HCT116 (cell line): ENCODE data around the gene ERC2. TPM values are rescaled to one million over a fixed set of nuclear protein-coding genes. Genes with fewer than 3 reads are reported as not detected.

Experiments
- ATAC-seq: fragments of 200-7000 bp; cut with Tn5 transposase; 2 replicates; pipeline ENCODE4 v1.9.1; 2020; ENCODE audit warnings: mild to moderate bottlenecking, moderate library complexity
- BruUV-seq: library from RNA; stranded (reverse); fragments of 400-500 nt; replicated peaks from 2 replicates; lab custom pipeline; 2021; lab: Mats Ljungman, UMichigan
- CTCF ChIA-PET: fragments of 300-600 bp; sonication (Branson Sonifier 250); formaldehyde crosslinking; loops from one replicate; lab custom pipeline; 2021; ENCODE audit warnings: antibody characterized with exemption; lab: Charles Lee
- POLR2A ChIA-PET: fragments of 300-600, 350-600 bp; sonication (Branson Sonifier 250); formaldehyde crosslinking; loops from one replicate; lab custom pipeline; 2021; ENCODE audit warnings: antibody characterized with exemption; lab: Charles Lee
- RAD21 ChIA-PET, 2 experiments: fragments of 300-600 bp; sonication (Branson Sonifier 250); formaldehyde crosslinking; loops; one replicate each; lab custom pipeline; 2023; ENCODE audit warnings: low total read pairs in 2 of 2; ENCODE audit not compliant: uncharacterized antibody in 2 of 2, unreplicated experiment in 2 of 2, low non-redundant PET in 1 of 2; lab: Charles Lee
- DNase-seq: peaks from one replicate; pipeline ENCODE4 v3.0.0-alpha.2; 2010; ENCODE audit warnings: low read depth, low spot score
- H2AFZ ChIP-seq: fragments of 200-600 bp; shearing (Covaris generic), sonication (generic); 2 replicates; pipeline ENCODE4 v1.6.1; 2017; ENCODE audit warnings: low read depth, mixed run types, mixed read lengths, antibody characterized with exemption, low read length; ENCODE audit not compliant: poor library complexity, severe bottlenecking
- H3K27ac ChIP-seq: 2 replicates; pipeline ENCODE4 v1.5.1; 2012; ENCODE audit warnings: low read depth, low read length
- H3K27me3 ChIP-seq: fragments of 200-600 bp; sonication (generic); 2 replicates; pipeline ENCODE4 v1.6.1; 2016; ENCODE audit warnings: mixed run types, low read length, mixed read lengths; ENCODE audit not compliant: insufficient read depth
- H3K36me3 ChIP-seq, 2 experiments: fragments of 200-500 bp in 1 of 2; fragments of 200-600 bp in 1 of 2; sonication (Bioruptor generic) in 1 of 2; sonication (generic) in 1 of 2; 2 replicates each; pipeline versions ENCODE4 v1.5.1 to v1.6.1; 2014 to 2016; ENCODE audit warnings: low read length in 2 of 2, inconsistent platforms in 1 of 2, mixed read lengths in 1 of 2, mixed run types in 1 of 2; ENCODE audit not compliant: insufficient read depth in 2 of 2, control insufficient read depth in 1 of 2
- H3K4me1 ChIP-seq, 2 experiments: fragments of 200-600 bp in 1 of 2; sonication (generic) in 1 of 2; 2 replicates each; pipeline versions ENCODE4 v1.5.1 to v1.6.1; 2012 to 2017; ENCODE audit warnings: low read length in 2 of 2, inconsistent platforms in 1 of 2, mild to moderate bottlenecking in 1 of 2, mixed read lengths in 1 of 2, mixed run types in 1 of 2, moderate library complexity in 1 of 2; ENCODE audit not compliant: insufficient read depth in 2 of 2, control insufficient read depth in 1 of 2
- H3K4me2 ChIP-seq: fragments of 200-600 bp; sonication (generic); 2 replicates; pipeline ENCODE4 v1.6.1; 2017; ENCODE audit warnings: mixed run types, low read length, mixed read lengths
- H3K4me3 ChIP-seq, 2 experiments: fragments of 200-600 bp in 1 of 2; sonication (generic) in 1 of 2; replicated peaks in 1 of 2; 2 replicates each; pipeline ENCODE4 v1.5.1; 2011 to 2016; ENCODE audit warnings: low read length in 2 of 2, control low read depth in 1 of 2, low read depth in 1 of 2, mild to moderate bottlenecking in 1 of 2, mixed read lengths in 1 of 2, mixed run types in 1 of 2
- H3K79me2 ChIP-seq: fragments of 200-600 bp; sonication (generic); 2 replicates; pipeline ENCODE4 v1.6.1; 2017; ENCODE audit warnings: mild to moderate bottlenecking, mixed run types, low read length, moderate library complexity, mixed read lengths; ENCODE audit not compliant: insufficient read depth
- H3K9ac ChIP-seq: fragments of 200-600 bp; sonication (generic); 2 replicates; pipeline ENCODE4 v1.6.1; 2016; ENCODE audit warnings: low read length, mixed read lengths
- H3K9me2 ChIP-seq: fragments of 200-600 bp; sonication (generic), shearing (Covaris generic); 2 replicates; pipeline ENCODE4 v1.6.1; 2017; ENCODE audit warnings: mixed run types, mild to moderate bottlenecking, moderate library complexity; ENCODE audit not compliant: insufficient read depth
- H3K9me3 ChIP-seq, 2 experiments: fragments of 200-500 bp in 1 of 2; fragments of 200-600 bp in 1 of 2; sonication (Bioruptor generic) in 1 of 2; sonication (generic) in 1 of 2; 2 replicates each; pipeline ENCODE4 v1.6.1; 2014 to 2017; ENCODE audit warnings: low read length in 2 of 2, mixed read lengths in 2 of 2, inconsistent platforms in 1 of 2, low read depth in 1 of 2, mild to moderate bottlenecking in 1 of 2, mixed run types in 1 of 2, moderate library complexity in 1 of 2; ENCODE audit not compliant: control insufficient read depth in 1 of 2, insufficient read depth in 1 of 2
- H4K20me1 ChIP-seq: fragments of 200-600 bp; sonication (generic), shearing (Covaris generic); 2 replicates; pipeline ENCODE4 v1.6.1; 2017; ENCODE audit warnings: mixed run types, mild to moderate bottlenecking, moderate library complexity; ENCODE audit not compliant: insufficient read depth
- ATF3 ChIP-seq: IDR thresholded peaks from 2 replicates; pipeline ENCODE4 v1.6.1; 2012
- CBX3 ChIP-seq: IDR thresholded peaks from 2 replicates; pipeline ENCODE4 v1.6.1; 2012; ENCODE audit warnings: low read depth
- CEBPB ChIP-seq: IDR thresholded peaks from 2 replicates; pipeline ENCODE4 v1.6.1; 2012; ENCODE audit warnings: low read depth
- EGR1 ChIP-seq: IDR thresholded peaks from 2 replicates; pipeline ENCODE4 v1.6.1; 2012; ENCODE audit warnings: low read depth
- ELF1 ChIP-seq: IDR thresholded peaks from 2 replicates; pipeline ENCODE4 v1.6.1; 2012; ENCODE audit warnings: low read depth, borderline replicate concordance
- EZH2 ChIP-seq: fragments of 200-600 bp; sonication (generic); IDR thresholded peaks from 2 replicates; pipeline ENCODE4 v1.6.1; 2017; ENCODE audit warnings: antibody characterized with exemption, mixed run types
- JUND ChIP-seq: IDR thresholded peaks from 2 replicates; pipeline ENCODE4 v1.6.1; 2012
- MAX ChIP-seq: IDR thresholded peaks from 2 replicates; pipeline ENCODE4 v1.6.1; 2012
- POLR2A ChIP-seq: IDR thresholded peaks from 2 replicates; pipeline ENCODE4 v1.7.0; 2011; ENCODE audit warnings: borderline replicate concordance; ENCODE audit not compliant: insufficient read depth, insufficient read length; ENCODE audit errors: extremely low read depth
- SIN3A ChIP-seq: IDR thresholded peaks from 2 replicates; pipeline ENCODE4 v1.6.1; 2012; ENCODE audit warnings: low read depth
- SP1 ChIP-seq: IDR thresholded peaks from 2 replicates; pipeline ENCODE4 v1.6.1; 2012; ENCODE audit warnings: low read depth
- SRF ChIP-seq: IDR thresholded peaks from 2 replicates; pipeline ENCODE4 v1.6.1; 2012; ENCODE audit warnings: low read depth
- TCF7L2 ChIP-seq: IDR thresholded peaks from 2 replicates; pipeline ENCODE4 v1.7.0; 2011; ENCODE audit warnings: borderline replicate concordance, inconsistent platforms; ENCODE audit not compliant: insufficient read depth, insufficient read length; ENCODE audit errors: extremely low read depth
- YY1 ChIP-seq: IDR thresholded peaks from 2 replicates; pipeline ENCODE4 v1.6.1; 2011; ENCODE audit warnings: low read length, low read depth, moderate library complexity, mild to moderate bottlenecking; ENCODE audit not compliant: insufficient replicate concordance; ENCODE audit errors: extremely low read depth
- ZFX ChIP-seq: fragments of 450-650 bp; IDR thresholded peaks from 2 replicates; pipeline ENCODE4 v1.6.1; 2017
- ZNF274 ChIP-seq: fragments of 200-500 bp; sonication (Bioruptor generic); IDR thresholded peaks from 2 replicates; pipeline ENCODE4 v1.6.1; 2014; ENCODE audit warnings: mild to moderate bottlenecking, low read depth, low read length, inconsistent platforms
- intact Hi-C: fragments of 100-400 bp; cut with micrococcal nuclease; formaldehyde crosslinking; loops from 2 replicates; pipeline ENCODE4 v1.10.0; 2022
- total RNA-seq: library from RNA; stranded (reverse); gene quantifications from one replicate; pipeline ENCODE4 v1.2.1, GENCODE V29; 2021; ENCODE audit not compliant: unreplicated experiment
- TF ChIP-seq, protein P1 (sequence below), 3 experiments: fragments of 200-600 bp in 1 of 3; sonication (generic) in 1 of 3; IDR thresholded peaks in 2 of 3; conservative IDR thresholded peaks in 1 of 3; 2 replicates each; pipeline ENCODE4 v1.5.1; 2012 to 2017; ENCODE audit warnings: low read depth in 2 of 3, low read length in 2 of 3, antibody characterized with exemption in 1 of 3, borderline replicate concordance in 1 of 3, control low read depth in 1 of 3, mild to moderate bottlenecking in 1 of 3, mixed read lengths in 1 of 3, mixed run types in 1 of 3, moderate library complexity in 1 of 3; ENCODE audit not compliant: insufficient read depth in 1 of 3
- TF ChIP-seq, protein P2 (sequence below): IDR thresholded peaks from 2 replicates; pipeline ENCODE4 v1.6.1; 2011; ENCODE audit warnings: mild to moderate bottlenecking, low read length, moderate library complexity; ENCODE audit not compliant: insufficient replicate concordance; ENCODE audit errors: extremely low read depth

Gene ERC2
- total RNA-seq, 1 experiment from 2014 or later: not detected

DNA sequence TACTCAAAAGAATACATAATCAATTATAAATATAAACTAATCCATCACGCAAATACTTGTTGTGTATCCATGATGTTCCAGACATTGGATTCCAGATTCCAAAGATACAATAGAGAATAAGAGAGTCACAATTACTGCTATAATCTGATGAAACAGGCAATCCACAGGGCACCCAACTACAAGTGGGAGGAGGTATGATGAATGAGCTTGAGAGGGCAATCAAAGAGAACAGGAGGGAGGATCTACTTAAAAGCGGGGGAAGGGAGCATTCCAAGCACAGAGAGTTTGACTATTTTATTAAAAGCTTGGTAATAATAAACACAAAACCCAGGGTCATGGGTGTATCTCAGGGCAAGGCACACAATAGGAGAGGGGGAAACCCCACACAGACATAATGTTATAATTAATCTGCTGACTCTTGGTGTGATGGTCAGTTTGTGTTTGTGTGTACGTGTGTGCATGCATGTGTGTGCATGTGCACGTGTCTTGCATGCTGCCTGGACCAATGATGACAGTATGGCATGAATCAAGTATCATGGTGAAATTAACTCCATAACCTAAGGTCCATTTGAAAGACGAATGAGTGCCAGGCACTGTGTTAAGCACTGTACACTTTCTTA is 655.8 kb downstream of the ERC2 start:
- RAD21 ChIA-PET: no interaction called here
- no peaks in the 10 kb centered on the region for H3K9me2 ChIP-seq
- no peaks in the 10 kb centered on the region for H3K27me3 ChIP-seq
- ATAC-seq (no peak), DNase-seq (no peak)
- no peak overlapping the region for H3K4me2 ChIP-seq
- H2AFZ ChIP-seq: no peak overlapping the region
- intact Hi-C loops: no loop called here
- H3K36me3 ChIP-seq: no peaks in the 10 kb centered on the region
- no peaks in the 10 kb centered on the region; a peak in 2 of 4 replicates for H3K9me3 ChIP-seq
- no peaks in the 10 kb centered on the region for H4K20me1 ChIP-seq
- CTCF ChIA-PET: no interaction called here
- no TSS peak for BruUV-seq
- no peaks in the 10 kb centered on the region for H3K4me1 ChIP-seq
- no peaks in the 10 kb centered on the region for H3K79me2 ChIP-seq
- no peak overlapping the region for H3K4me3 ChIP-seq
- H3K9ac ChIP-seq: no peak overlapping the region
- POLR2A ChIA-PET: no interaction called here
- TF ChIP-seq, protein P1, sequence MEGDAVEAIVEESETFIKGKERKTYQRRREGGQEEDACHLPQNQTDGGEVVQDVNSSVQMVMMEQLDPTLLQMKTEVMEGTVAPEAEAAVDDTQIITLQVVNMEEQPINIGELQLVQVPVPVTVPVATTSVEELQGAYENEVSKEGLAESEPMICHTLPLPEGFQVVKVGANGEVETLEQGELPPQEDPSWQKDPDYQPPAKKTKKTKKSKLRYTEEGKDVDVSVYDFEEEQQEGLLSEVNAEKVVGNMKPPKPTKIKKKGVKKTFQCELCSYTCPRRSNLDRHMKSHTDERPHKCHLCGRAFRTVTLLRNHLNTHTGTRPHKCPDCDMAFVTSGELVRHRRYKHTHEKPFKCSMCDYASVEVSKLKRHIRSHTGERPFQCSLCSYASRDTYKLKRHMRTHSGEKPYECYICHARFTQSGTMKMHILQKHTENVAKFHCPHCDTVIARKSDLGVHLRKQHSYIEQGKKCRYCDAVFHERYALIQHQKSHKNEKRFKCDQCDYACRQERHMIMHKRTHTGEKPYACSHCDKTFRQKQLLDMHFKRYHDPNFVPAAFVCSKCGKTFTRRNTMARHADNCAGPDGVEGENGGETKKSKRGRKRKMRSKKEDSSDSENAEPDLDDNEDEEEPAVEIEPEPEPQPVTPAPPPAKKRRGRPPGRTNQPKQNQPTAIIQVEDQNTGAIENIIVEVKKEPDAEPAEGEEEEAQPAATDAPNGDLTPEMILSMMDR (IDR thresholded peaks at IDR 0.05 in 2 of 3, conservative IDR thresholded peaks at IDR 0.05 in 1 of 3; ENCODE audit: borderline replicate concordance in 1 of 3, insufficient read depth in 1 of 3, low read depth in 2 of 3, low read length in 2 of 3): no peak
- no peak overlapping the region for H3K27ac ChIP-seq

DNA sequence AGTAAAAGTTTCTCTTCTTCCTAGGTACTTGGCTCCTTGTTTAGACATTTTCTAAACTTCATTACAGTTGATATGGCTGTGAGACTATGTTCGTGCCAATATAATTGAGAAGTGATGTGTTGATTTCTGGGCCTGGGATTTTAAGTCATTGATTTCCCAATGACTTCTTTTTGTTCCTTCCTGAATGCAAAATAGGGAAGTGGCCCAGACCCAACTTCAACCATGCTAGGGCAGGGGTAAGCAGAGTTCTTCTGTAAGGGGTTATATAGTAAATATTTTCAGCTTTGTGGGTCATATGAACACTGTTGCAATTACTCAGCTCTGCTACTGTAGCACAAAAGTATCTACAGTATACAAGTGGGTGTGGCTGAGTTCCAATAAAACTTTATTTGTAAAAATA is 661.1 kb downstream of the ERC2 start:
- H2AFZ ChIP-seq: no peak overlapping the region
- H3K9me3 ChIP-seq: peaks cover 0 to 6% of the 10 kb centered on the region in 2 experiments; a peak in 2 of 4 replicates
- ChIA-PET RAD21 (no interaction called here), POLR2A (no interaction called here), CTCF (no interaction called here)
- H3K27me3 ChIP-seq: no peaks in the 10 kb centered on the region
- ATAC-seq: no peak
- H3K4me3 ChIP-seq: no peak overlapping the region
- no TSS peak for BruUV-seq
- no peak overlapping the region for H3K9ac ChIP-seq
- H3K27ac ChIP-seq: no peak overlapping the region
- no peaks in the 10 kb centered on the region for H3K79me2 ChIP-seq
- no peaks in the 10 kb centered on the region for H4K20me1 ChIP-seq
- no peaks in the 10 kb centered on the region for H3K9me2 ChIP-seq
- no peaks in the 10 kb centered on the region for H3K36me3 ChIP-seq
- no peak for DNase-seq
- H3K4me2 ChIP-seq: no peak overlapping the region
- intact Hi-C loops: no loop called here
- no peaks in the 10 kb centered on the region for H3K4me1 ChIP-seq
- no peak for TF ChIP-seq ATF3
- TF ChIP-seq CBX3: no peak
- TF ChIP-seq POLR2A: no peak
- TF ChIP-seq EZH2: no peak
- no peak for TF ChIP-seq SIN3A
- no peak for TF ChIP-seq JUND
- no peak for TF ChIP-seq SP1
- no peak for TF ChIP-seq EGR1
- TF ChIP-seq YY1: no peak
- TF ChIP-seq TCF7L2: no peak
- TF ChIP-seq ZNF274: no peak
- TF ChIP-seq CEBPB: no peak
- TF ChIP-seq MAX: no peak
- TF ChIP-seq, protein P2, sequence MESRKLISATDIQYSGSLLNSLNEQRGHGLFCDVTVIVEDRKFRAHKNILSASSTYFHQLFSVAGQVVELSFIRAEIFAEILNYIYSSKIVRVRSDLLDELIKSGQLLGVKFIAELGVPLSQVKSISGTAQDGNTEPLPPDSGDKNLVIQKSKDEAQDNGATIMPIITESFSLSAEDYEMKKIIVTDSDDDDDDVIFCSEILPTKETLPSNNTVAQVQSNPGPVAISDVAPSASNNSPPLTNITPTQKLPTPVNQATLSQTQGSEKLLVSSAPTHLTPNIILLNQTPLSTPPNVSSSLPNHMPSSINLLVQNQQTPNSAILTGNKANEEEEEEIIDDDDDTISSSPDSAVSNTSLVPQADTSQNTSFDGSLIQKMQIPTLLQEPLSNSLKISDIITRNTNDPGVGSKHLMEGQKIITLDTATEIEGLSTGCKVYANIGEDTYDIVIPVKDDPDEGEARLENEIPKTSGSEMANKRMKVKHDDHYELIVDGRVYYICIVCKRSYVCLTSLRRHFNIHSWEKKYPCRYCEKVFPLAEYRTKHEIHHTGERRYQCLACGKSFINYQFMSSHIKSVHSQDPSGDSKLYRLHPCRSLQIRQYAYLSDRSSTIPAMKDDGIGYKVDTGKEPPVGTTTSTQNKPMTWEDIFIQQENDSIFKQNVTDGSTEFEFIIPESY: no peak
- TF ChIP-seq SRF: no peak
- TF ChIP-seq ELF1: no peak
- no peak for TF ChIP-seq ZFX
